H9 (cell line): Measurements from ENCODE around the gene DEDD2. TPM values are rescaled to one million over a fixed set of nuclear protein-coding genes. Genes with fewer than 3 reads are reported as not detected.
A peak's percentile ranks its signal among the peaks of the same experiment; 100 is the strongest.

Experiments used
- DNase-seq: peaks from one replicate; pipeline ENCODE4 v3.0.0-alpha.2; 2017
- H2AFZ ChIP-seq: one replicate; pipeline ENCODE4 v1.6.1; 2013; ENCODE audit warnings: mild to moderate bottlenecking, low read length, control low read depth, moderate library complexity
- H2AK5ac ChIP-seq: 2 replicates; pipeline ENCODE4 v1.6.1; 2013; ENCODE audit warnings: low read length, control low read depth, mixed read lengths; ENCODE audit not compliant: insufficient read length
- H2BK120ac ChIP-seq: one replicate; pipeline ENCODE4 v1.6.1; 2013; ENCODE audit warnings: low read depth, mild to moderate bottlenecking, low read length, control low read depth, inconsistent platforms; ENCODE audit not compliant: poor library complexity, severe bottlenecking
- H2BK12ac ChIP-seq: 2 replicates; pipeline ENCODE4 v1.6.1; 2013; ENCODE audit warnings: low read length, control low read depth, mixed read lengths, low read depth; ENCODE audit not compliant: insufficient read length
- H2BK15ac ChIP-seq: 2 replicates; pipeline ENCODE4 v1.6.1; 2013; ENCODE audit warnings: low read depth, low read length, control low read depth
- H2BK20ac ChIP-seq: one replicate; pipeline ENCODE4 v1.6.1; 2013; ENCODE audit warnings: low read depth, mild to moderate bottlenecking, low read length, control low read depth, inconsistent platforms; ENCODE audit not compliant: poor library complexity, severe bottlenecking
- H2BK5ac ChIP-seq: 2 replicates; pipeline ENCODE4 v1.6.1; 2013; ENCODE audit warnings: low read length, control low read depth, mixed read lengths; ENCODE audit not compliant: insufficient read length
- H3K14ac ChIP-seq: 2 replicates; pipeline ENCODE4 v1.6.1; 2013; ENCODE audit warnings: low read length, control low read depth; ENCODE audit not compliant: insufficient read depth
- H3K18ac ChIP-seq: 2 replicates; pipeline ENCODE4 v1.6.1; 2013; ENCODE audit warnings: low read depth, mild to moderate bottlenecking, mixed read lengths, low read length, control low read depth; ENCODE audit not compliant: insufficient read length
- H3K23ac ChIP-seq: 2 replicates; pipeline ENCODE4 v1.6.1; 2013; ENCODE audit warnings: low read length, control low read depth, mixed read lengths, low read depth; ENCODE audit not compliant: insufficient read length
- H3K23me2 ChIP-seq: 2 replicates; pipeline ENCODE4 v1.6.1; 2013; ENCODE audit warnings: low read depth, mild to moderate bottlenecking, mixed read lengths, low read length, control low read depth; ENCODE audit not compliant: insufficient read length, poor library complexity, severe bottlenecking
- H3K27ac ChIP-seq: 2 replicates; pipeline ENCODE4 v1.5.1; 2013; ENCODE audit warnings: low read length, control low read depth, mixed read lengths, low read depth; ENCODE audit not compliant: insufficient read length
- H3K27me3 ChIP-seq: 2 replicates; pipeline ENCODE4 v1.6.1; 2013; ENCODE audit warnings: low read length, control low read depth, inconsistent platforms; ENCODE audit not compliant: insufficient read depth
- H3K4ac ChIP-seq: 2 replicates; pipeline ENCODE4 v1.6.1; 2013; ENCODE audit warnings: low read depth, mild to moderate bottlenecking, control low read depth, inconsistent platforms, low read length, moderate library complexity
- H3K4me1 ChIP-seq: 2 replicates; pipeline ENCODE4 v1.6.1; 2013; ENCODE audit warnings: low read length, control low read depth, inconsistent platforms; ENCODE audit not compliant: insufficient read depth
- H3K4me2 ChIP-seq: 2 replicates; pipeline ENCODE4 v1.6.1; 2013; ENCODE audit warnings: low read length, control low read depth, mixed read lengths; ENCODE audit not compliant: insufficient read length, insufficient read depth
- H3K56ac ChIP-seq: 2 replicates; pipeline ENCODE4 v1.6.1; 2013; ENCODE audit warnings: low read depth, mild to moderate bottlenecking, mixed read lengths, low read length, control low read depth; ENCODE audit not compliant: insufficient read length
- H3K79me1 ChIP-seq: 2 replicates; pipeline ENCODE4 v1.6.1; 2013; ENCODE audit warnings: low read depth, mild to moderate bottlenecking, moderate library complexity, low read length, control low read depth, inconsistent platforms; ENCODE audit not compliant: insufficient read depth, poor library complexity, severe bottlenecking
- H3K79me2 ChIP-seq: 2 replicates; pipeline ENCODE4 v1.6.1; 2013; ENCODE audit warnings: low read length, control low read depth, inconsistent platforms; ENCODE audit not compliant: insufficient read depth
- H3K9ac ChIP-seq: 2 replicates; pipeline ENCODE4 v1.6.1; 2013; ENCODE audit warnings: low read length, control low read depth, mixed read lengths; ENCODE audit not compliant: insufficient read length; ENCODE audit errors: extremely low read depth
- H3K9me3 ChIP-seq: one replicate; pipeline ENCODE4 v1.6.1; 2013; ENCODE audit warnings: low read depth, low read length, inconsistent platforms; ENCODE audit not compliant: control insufficient read depth
- H3T11ph ChIP-seq: one replicate; pipeline ENCODE4 v1.6.1; 2013; ENCODE audit warnings: mild to moderate bottlenecking, low read length, control low read depth, inconsistent platforms
- H4K20me1 ChIP-seq: one replicate; pipeline ENCODE4 v1.6.1; 2013; ENCODE audit not compliant: control insufficient read depth, insufficient read length, insufficient read depth
- H4K5ac ChIP-seq: 2 replicates; pipeline ENCODE4 v1.6.1; 2013; ENCODE audit warnings: low read depth, mild to moderate bottlenecking, mixed read lengths, low read length, control low read depth; ENCODE audit not compliant: insufficient read length
- H4K8ac ChIP-seq: replicated peaks from 2 replicates; pipeline ENCODE4 v1.6.1; 2013; ENCODE audit warnings: low read length, control low read depth, mixed read lengths, low read depth; ENCODE audit not compliant: insufficient read length
- H4K91ac ChIP-seq: 2 replicates; pipeline ENCODE4 v1.6.1; 2013; ENCODE audit warnings: low read depth, mild to moderate bottlenecking, moderate library complexity, mixed read lengths, low read length, control low read depth; ENCODE audit not compliant: insufficient read length
- H3K27ac Mint-ChIP-seq, 3 experiments: 2 replicates in 2 of 3; 3 replicates in 1 of 3; pipeline ENCODE4 v1.8.0; 2020 to 2021; ENCODE audit warnings: mixed read lengths in 3 of 3, mild to moderate bottlenecking in 1 of 3, moderate library complexity in 1 of 3
- H3K27me3 Mint-ChIP-seq: 2 replicates; pipeline ENCODE4 v1.8.0; 2021; ENCODE audit warnings: low read depth, mild to moderate bottlenecking, moderate library complexity, mixed read lengths
- H3K36me3 Mint-ChIP-seq, 3 experiments: 2 replicates in 2 of 3; 3 replicates in 1 of 3; pipeline ENCODE4 v1.8.0; 2020 to 2021; ENCODE audit warnings: low read depth in 3 of 3, mixed read lengths in 3 of 3; ENCODE audit not compliant: insufficient read depth in 1 of 3
- H3K4me1 Mint-ChIP-seq, 2 experiments: 2 replicates each; pipeline ENCODE4 v1.8.0; 2020; ENCODE audit warnings: mixed read lengths in 2 of 2
- H3K4me3 Mint-ChIP-seq, 2 experiments: 2 replicates in 1 of 2; 3 replicates in 1 of 2; pipeline ENCODE4 v1.8.0; 2020 to 2021; ENCODE audit warnings: mild to moderate bottlenecking in 2 of 2, mixed read lengths in 2 of 2, moderate library complexity in 1 of 2
- H3K9me3 Mint-ChIP-seq, 2 experiments: 2 replicates in 1 of 2; 3 replicates in 1 of 2; pipeline ENCODE4 v1.8.0; 2020; ENCODE audit warnings: mild to moderate bottlenecking in 2 of 2, mixed read lengths in 2 of 2, moderate library complexity in 1 of 2
- CTCF ChIP-seq: fragments of 200-600 bp; sonication (generic); conservative IDR thresholded peaks from 3 replicates; pipeline ENCODE4 v1.8.0; 2021; ENCODE audit warnings: antibody characterized with exemption, mild to moderate bottlenecking
- WGBS: extraction: QIAGEN DNeasy Blood & Tissue Kit; methylation state at CpG from one replicate; pipeline ENCODE4 v1.1.7; 2013; ENCODE audit warnings: missing lambda C conversion rate, low lambda C conversion rate, mixed read lengths; ENCODE audit not compliant: insufficient read length; ENCODE audit errors: extremely low coverage; 5-methylcytosine and 5-hydroxymethylcytosine counted together
- total RNA-seq: library from RNA; stranded (reverse); gene quantifications from 2 replicates; pipeline ENCODE4 v1.2.1, GENCODE V29; 2021

Gene DEDD2
- total RNA-seq, 1 experiment from 2014 or later, result 32.3 TPM

GRCh38 chr19:42214810-42215485 lies 2.5 kb downstream of the DEDD2 start:
- H2BK120ac ChIP-seq, result no peak overlapping the region
- no peak overlapping the region for H3K18ac ChIP-seq
- Mint-ChIP-seq H3K27me3 (no peaks in the 10 kb centered on the region; the same call in 1 of the 2 replicates), H3K9me3 (no peaks in the 10 kb centered on the region; a peak in 1 of 5 replicates), H3K36me3 (peaks cover 22 to 38% (median 34%) of the 10 kb centered on the region in 3 experiments), H3K4me3 (peak overlapping the region; percentile 92 to 99; a peak in 3 of 5 replicates), H3K27ac (no peak overlapping the region), H3K4me1 (peaks cover 25 to 32% of the 10 kb centered on the region in 2 experiments)
- peaks cover 8% of the 10 kb centered on the region for H3K23me2 ChIP-seq
- H3K27me3 ChIP-seq, result no peaks in the 10 kb centered on the region
- H3K27ac ChIP-seq, result no peak overlapping the region
- no peak overlapping the region for H3K23ac ChIP-seq
- no peak overlapping the region for H3K4ac ChIP-seq
- no peak overlapping the region for H4K91ac ChIP-seq
- no peak overlapping the region for H2BK20ac ChIP-seq
- no peak overlapping the region for H2AFZ ChIP-seq
- no peak overlapping the region for H3K9ac ChIP-seq
- no peak overlapping the region for H2BK15ac ChIP-seq
- no peak overlapping the region for H4K5ac ChIP-seq
- no CpG with 5 or more reads among the region's 11 CpGs for WGBS
- H3K14ac ChIP-seq, result no peak overlapping the region
- DNase-seq, result no peak
- H2BK12ac ChIP-seq, result no peak overlapping the region
- no peak overlapping the region for H3T11ph ChIP-seq
- no peak overlapping the region for H2BK5ac ChIP-seq
- no peak for TF ChIP-seq CTCF
- no peak overlapping the region for H3K56ac ChIP-seq
- no peak overlapping the region for H4K8ac ChIP-seq
- peaks cover 13% of the 10 kb centered on the region for H3K79me1 ChIP-seq
- H4K20me1 ChIP-seq, result no peaks in the 10 kb centered on the region
- no peaks in the 10 kb centered on the region for H3K4me1 ChIP-seq
- no peak overlapping the region for H2AK5ac ChIP-seq
- H3K9me3 ChIP-seq, result no peaks in the 10 kb centered on the region
- H3K4me2 ChIP-seq, result no peak overlapping the region
- H3K79me2 ChIP-seq, result peaks cover 13% of the 10 kb centered on the region; the same call in 1 of the 2 replicates
